Osteoblast (primary cell): ENCODE results near the gene ARHGEF2. TPM values are rescaled to one million over a fixed set of nuclear protein-coding genes. Genes with fewer than 3 reads are reported as not detected.

Experiments used
- DNase-seq: peaks from one replicate; pipeline ENCODE4 v3.0.0; 2011; ENCODE audit warnings: low spot score, mixed read lengths; ENCODE audit not compliant: insufficient read length; ENCODE audit errors: missing footprints
- H2AFZ ChIP-seq: 2 replicates; pipeline ENCODE4 v1.6.0; 2011; ENCODE audit warnings: mild to moderate bottlenecking, low read length
- H3K27ac ChIP-seq: 2 replicates; pipeline ENCODE4 v1.5.1; 2011; ENCODE audit warnings: mild to moderate bottlenecking, low read depth, low read length, moderate library complexity
- H3K27me3 ChIP-seq: 2 replicates; pipeline ENCODE4 v1.6.0; 2012; ENCODE audit warnings: mild to moderate bottlenecking, control low read depth, inconsistent platforms, low read length, moderate library complexity; ENCODE audit not compliant: insufficient read depth
- H3K36me3 ChIP-seq: 2 replicates; pipeline ENCODE4 v1.5.1; 2011; ENCODE audit warnings: mild to moderate bottlenecking, low read length, control low read depth, moderate library complexity; ENCODE audit not compliant: insufficient read depth
- H3K4me1 ChIP-seq: 2 replicates; pipeline ENCODE4 v1.5.1; 2011; ENCODE audit warnings: mild to moderate bottlenecking, low read length, control low read depth, moderate library complexity; ENCODE audit not compliant: insufficient read depth
- H3K4me2 ChIP-seq: 2 replicates; pipeline ENCODE4 v1.6.0; 2011; ENCODE audit warnings: mild to moderate bottlenecking, low read length; ENCODE audit not compliant: insufficient read depth
- H3K4me3 ChIP-seq: fragments of 200-600 bp; sonication (generic); 3 replicates; pipeline ENCODE4 v1.5.1; 2012; ENCODE audit warnings: mild to moderate bottlenecking, low read length, inconsistent platforms; ENCODE audit not compliant: insufficient read depth
- H3K79me2 ChIP-seq: 2 replicates; pipeline ENCODE4 v1.6.0; 2012; ENCODE audit warnings: mild to moderate bottlenecking, low read length, control low read depth, inconsistent platforms; ENCODE audit not compliant: insufficient read depth
- H3K9me3 ChIP-seq: 2 replicates; pipeline ENCODE4 v1.5.1; 2011; ENCODE audit warnings: low read depth, low read length, control low read depth
- H4K20me1 ChIP-seq: 2 replicates; pipeline ENCODE4 v1.6.0; 2012; ENCODE audit warnings: mild to moderate bottlenecking, low read length, control low read depth; ENCODE audit not compliant: insufficient read depth
- CTCF ChIP-seq: IDR thresholded peaks from 2 replicates; pipeline ENCODE4 v1.5.1; 2011; ENCODE audit warnings: mild to moderate bottlenecking, low read depth, low read length, moderate library complexity; ENCODE audit errors: extremely low read depth
- total RNA-seq: library from RNA; depleted of rRNA; stranded (reverse); fragments of >200 nt; gene quantifications from 2 replicates; pipeline ENCODE4 v1.2.3, GENCODE V29; 2012

Gene ARHGEF2
- total RNA-seq, 1 donor = 183 TPM

GRCh38 chr1:155942578-155943141 is 35.7 kb downstream of the ARHGEF2 start:
- H3K36me3 ChIP-seq = peaks cover 19% of the 10 kb centered on the region
- no peak overlapping the region for H2AFZ ChIP-seq
- H3K27me3 ChIP-seq = no peaks in the 10 kb centered on the region
- H4K20me1 ChIP-seq = peaks cover 8% of the 10 kb centered on the region
- H3K79me2 ChIP-seq = no peaks in the 10 kb centered on the region
- no peak overlapping the region for H3K4me2 ChIP-seq
- no peak overlapping the region for H3K4me3 ChIP-seq
- no peak for TF ChIP-seq CTCF
- DNase-seq = peak; percentile 68
- H3K9me3 ChIP-seq = no peaks in the 10 kb centered on the region
- H3K4me1 ChIP-seq = peaks cover 18% of the 10 kb centered on the region
- no peak overlapping the region for H3K27ac ChIP-seq

- Histone ChIP-seq H2AFZ (no peak overlapping the region), H3K9me3 (no peaks in the 10 kb centered on the region), H3K79me2 (no peaks in the 10 kb centered on the region), H4K20me1 (peaks cover 8% of the 10 kb centered on the region), H3K36me3 (peaks cover 12% of the 10 kb centered on the region), H3K4me2 (no peak overlapping the region), H3K27ac (no peak overlapping the region), H3K4me3 (no peak overlapping the region), H3K4me1 (peaks cover 18% of the 10 kb centered on the region), H3K27me3 (no peaks in the 10 kb centered on the region)
- TF ChIP-seq CTCF = no peak
- DNase-seq = peak; percentile 62
Measured at GRCh38 chr1:155941845-155942531, 36.4 kb downstream of the ARHGEF2 start.

- TF ChIP-seq CTCF = no peak
- Histone ChIP-seq H3K36me3 (peaks cover 4% of the 10 kb centered on the region), H3K27me3 (no peaks in the 10 kb centered on the region), H4K20me1 (peaks cover 2% of the 10 kb centered on the region), H3K4me3 (no peak within 1 kb of the TSS), H3K79me2 (no peaks in the 10 kb centered on the region), H3K4me1 (peaks cover 18% of the 10 kb centered on the region), H3K4me2 (no peak within 1 kb of the TSS), H3K27ac (peak within 1 kb of the TSS; percentile 3), H3K9me3 (no peaks in the 10 kb centered on the region), H2AFZ (peak within 1 kb of the TSS; percentile 40)
- peak; percentile 54 for DNase-seq
Measured at GRCh38 chr1:155940993-155941844, 37.1 kb downstream of the ARHGEF2 start, which contains the start of gene RXFP4. RXFP4 (plus strand) TSS chr1:155941638; CDS start chr1:155941710, 72 bp downstream.
